ENCODE data around the gene CYB5RL.

Gene CYB5RL

GRCh38 chr1:54159733-54160316 is 40.0 kb downstream of the CYB5RL start:
- DNase-seq (ENCODE audit: low read depth in 3 of 3), result no peak

GRCh38 chr1:54158071-54158470 is 41.8 kb downstream of the CYB5RL start:
- DNase-seq (ENCODE audit: low read depth in 3 of 3), result no peak

GRCh38 chr1:54157401-54157800 is 42.4 kb downstream of the CYB5RL start:
- DNase-seq (ENCODE audit: low read depth in 3 of 3), result no peak

- no peak for DNase-seq (ENCODE audit: low read depth in 3 of 3)
Measured at GRCh38 chr1:54156986-54157385, 42.8 kb downstream of the CYB5RL start.

- DNase-seq (ENCODE audit: low read depth in 3 of 3), result no peak
Measured at GRCh38 chr1:54156201-54156600, 43.6 kb downstream of the CYB5RL start.

- DNase-seq (ENCODE audit: low read depth in 3 of 3), result no peak
Measured at GRCh38 chr1:54153535-54154439, 46.0 kb downstream of the CYB5RL start.

GRCh38 chr1:54152696-54153095 is 47.1 kb downstream of the CYB5RL start, which contains the start of gene CDCP2:
TSS of gene CDCP2 (minus strand) at chr1:54153000. CDS start at chr1:54152922, 78 bp downstream.
- DNase-seq (ENCODE audit: low read depth in 3 of 3), result no peak

GRCh38 chr1:54151013-54151412 is 48.8 kb downstream of the CYB5RL start:
- DNase-seq (ENCODE audit: low read depth in 3 of 3), result no peak
